ENCODE measurements around the gene GNAQ. TPM values are rescaled to one million over a fixed set of nuclear protein-coding genes. Genes with fewer than 3 reads are reported as not detected.

Gene GNAQ
- total RNA-seq = 10 to 100 TPM; 38.2 to 75.3 (median 52.2) TPM
- 10 to 100 TPM; 13.1 to 26.0 (median 15.5) TPM for polyA plus RNA-seq
- long read RNA-seq, donor 1, full-length matches to known transcripts = 5 of 5 reads
- long read RNA-seq, donor 1, partial matches to known transcripts = 0 of 5 reads
- long read RNA-seq, donor 1, other reads (novel, unspliced or antisense) = 0 of 5 reads
- long read RNA-seq, donor 2, full-length matches to known transcripts = 7 of 17 reads
- long read RNA-seq, donor 2, partial matches to known transcripts = 10 of 17 reads
- long read RNA-seq, donor 2, other reads (novel, unspliced or antisense) = 0 of 17 reads
- long read RNA-seq, donor 3, full-length matches to known transcripts = 3 of 3 reads
- long read RNA-seq, donor 3, partial matches to known transcripts = 0 of 3 reads
- long read RNA-seq, donor 3, other reads (novel, unspliced or antisense) = 0 of 3 reads
- long read RNA-seq, donor 4 = 0 reads
- long read RNA-seq, donor 5, full-length matches to known transcripts = 12 of 12 reads
- long read RNA-seq, donor 5, partial matches to known transcripts = 0 of 12 reads
- long read RNA-seq, donor 5, other reads (novel, unspliced or antisense) = 0 of 12 reads
- long read RNA-seq, donor 6, full-length matches to known transcripts = 21 of 31 reads
- long read RNA-seq, donor 6, partial matches to known transcripts = 10 of 31 reads
- long read RNA-seq, donor 6, other reads (novel, unspliced or antisense) = 0 of 31 reads
- long read RNA-seq, donor 7, full-length matches to known transcripts = 11 of 11 reads
- long read RNA-seq, donor 7, partial matches to known transcripts = 0 of 11 reads
- long read RNA-seq, donor 7, other reads (novel, unspliced or antisense) = 0 of 11 reads
- long read RNA-seq, donor 8, full-length matches to known transcripts = 6 of 6 reads
- long read RNA-seq, donor 8, partial matches to known transcripts = 0 of 6 reads
- long read RNA-seq, donor 8, other reads (novel, unspliced or antisense) = 0 of 6 reads
- long read RNA-seq, donor 9, full-length matches to known transcripts = 4 of 4 reads
- long read RNA-seq, donor 9, partial matches to known transcripts = 0 of 4 reads
- long read RNA-seq, donor 9, other reads (novel, unspliced or antisense) = 0 of 4 reads
- long read RNA-seq, donor 10, full-length matches to known transcripts = 6 of 6 reads
- long read RNA-seq, donor 10, partial matches to known transcripts = 0 of 6 reads
- long read RNA-seq, donor 10, other reads (novel, unspliced or antisense) = 0 of 6 reads

GRCh38 chr9:78031444-78031892, at the start of gene GNAQ:
TSS of gene GNAQ (minus strand) at chr9:78031811. CDS start at chr9:78031235, 576 bp downstream.
- peaks cover 31 to 66% (median 53%) of the 10 kb centered on the region in 4 donors for H3K4me1 ChIP-seq

GRCh38 chr9:78074385-78075291, 43.0 kb upstream of the GNAQ start:
- intact Hi-C loops (cut with DNase I; ENCODE audit: low total_unique reads) = no loop called here
- Histone ChIP-seq H3K27me3 (no peaks in the 10 kb centered on the region), H3K27ac (no peak overlapping the region), H3K4me1 (no peaks in the 10 kb centered on the region), H3K9me3 (peaks cover 0 to 9% (median 4%) of the 10 kb centered on the region in 4 donors), H3K36me3 (no peaks in the 10 kb centered on the region), H3K4me3 (no peak overlapping the region)
- DNase-seq = no peak
- no peak for TF ChIP-seq EP300 (IDR thresholded peaks at IDR 0.05)
- TF ChIP-seq POLR2A (IDR thresholded peaks at IDR 0.05) = no peak
- no peak for TF ChIP-seq POLR2AphosphoS5 (IDR thresholded peaks at IDR 0.05)
- no peak for TF ChIP-seq CTCF (IDR thresholded peaks at IDR 0.05)
- WGBS, 5 donors = 48 to 53% (median 50%) methylated on average over 4 of the region's 4 CpGs

More at GRCh38 chr9:78031444-78031892, at the start of gene GNAQ:
- Histone ChIP-seq H3K27ac (peak within 1 kb of the TSS; percentile 91 to 100 (median 99)), H3K9me3 (no peaks in the 10 kb centered on the region), H3K36me3 (no peaks in the 10 kb centered on the region), H3K27me3 (no peaks in the 10 kb centered on the region), H3K4me3 (peak within 1 kb of the TSS; percentile 69 to 85 (median 80))
- TF ChIP-seq EP300 (IDR thresholded peaks at IDR 0.05) = no peak
- 0 to 2% (median 1%) methylated on average over 42 to 79 of the region's 79 CpGs; no CpG with 5 or more reads in 1 of the 5 donors for WGBS, 5 donors
- DNase-seq = no peak
- intact Hi-C loops (cut with DNase I; ENCODE audit: low total_unique reads) = loop anchor here (10.0 kb wide), 1 partner anchor 57 kb away; no protein-coding TSS in a partner anchor

GRCh38 chr9:78073722-78074121, 42.1 kb upstream of the GNAQ start:
- H3K27me3 ChIP-seq = no peaks in the 10 kb centered on the region
- DNase-seq = no peak
- no peak overlapping the region for H3K4me3 ChIP-seq
- H3K4me1 ChIP-seq = no peaks in the 10 kb centered on the region
- no peak overlapping the region for H3K27ac ChIP-seq
- H3K36me3 ChIP-seq = no peaks in the 10 kb centered on the region
- peaks cover 0 to 6% (median 2%) of the 10 kb centered on the region in 4 donors for H3K9me3 ChIP-seq
- intact Hi-C loops (cut with DNase I; ENCODE audit: low total_unique reads) = no loop called here
- TF ChIP-seq CTCF (IDR thresholded peaks at IDR 0.05) = no peak
- no peak for TF ChIP-seq POLR2AphosphoS5 (IDR thresholded peaks at IDR 0.05)
- no peak for TF ChIP-seq EP300 (IDR thresholded peaks at IDR 0.05)
- TF ChIP-seq POLR2A (IDR thresholded peaks at IDR 0.05) = no peak
- 52 to 65% (median 57%) methylated on average over 8 of the region's 8 CpGs for WGBS, 5 donors

GRCh38 chr9:78072586-78073199, 41.1 kb upstream of the GNAQ start:
- TF ChIP-seq POLR2A (IDR thresholded peaks at IDR 0.05) = no peak
- no peak for TF ChIP-seq CTCF (IDR thresholded peaks at IDR 0.05)
- TF ChIP-seq POLR2AphosphoS5 (IDR thresholded peaks at IDR 0.05) = no peak
- no peak for TF ChIP-seq EP300 (IDR thresholded peaks at IDR 0.05)
- H3K4me3 ChIP-seq = no peak overlapping the region
- intact Hi-C loops (cut with DNase I; ENCODE audit: low total_unique reads) = no loop called here
- 61 to 77% (median 74%) methylated on average over 3 of the region's 3 CpGs for WGBS, 5 donors
- no peaks in the 10 kb centered on the region for H3K9me3 ChIP-seq
- no peaks in the 10 kb centered on the region for H3K27me3 ChIP-seq
- H3K36me3 ChIP-seq = no peaks in the 10 kb centered on the region
- no peak for DNase-seq
- no peak overlapping the region for H3K27ac ChIP-seq
- H3K4me1 ChIP-seq = no peaks in the 10 kb centered on the region
